Activated naive CD4-positive, alpha-beta T cell treated with anti-CD3 and anti-CD28 coated beads, Interleukin-2, amount 50 U/mL, for 72 hours (primary cell): ENCODE measurements around the gene FGF19. TPM values are rescaled to one million over a fixed set of nuclear protein-coding genes. Genes with fewer than 3 reads are reported as not detected.
"Not testable (repeated sequence)": the region's sequence is repeated elsewhere in the genome, so short reads cannot be mapped to it uniquely, and the experiment has no call there.

ENCODE experiments used
- ATAC-seq, 2 donors: fragments of 150-1000 bp; cut with Tn5 transposase; 2 replicates each; pipeline ENCODE4 v1.10.0; 2021; ENCODE audit warnings: mild to moderate bottlenecking in 2 of 2, moderate library complexity in 2 of 2
- DNase-seq, 2 donors: peaks; one replicate each; pipeline ENCODE4 v3.0.0; 2021 to 2022; ENCODE audit warnings: low spot score in 2 of 2
- H3K27ac Mint-ChIP-seq, 2 donors: one replicate each; pipeline ENCODE4 v1.8.0; 2022; ENCODE audit warnings: mild to moderate bottlenecking in 2 of 2, mixed read lengths in 2 of 2
- H3K36me3 Mint-ChIP-seq, 2 donors: one replicate each; pipeline ENCODE4 v1.8.0; 2022; ENCODE audit warnings: mixed read lengths in 2 of 2
- H3K9me3 Mint-ChIP-seq, 2 donors: one replicate each; pipeline ENCODE4 v1.8.0; 2022; ENCODE audit warnings: mixed read lengths in 2 of 2
- total RNA-seq, 2 donors: library from RNA; stranded (reverse); gene quantifications; one replicate each; pipeline ENCODE4 v1.2.3, GENCODE V29; 2022

Gene FGF19
- total RNA-seq, 2 donors from 2014 or later = 0.11 TPM; not detected in 1

GRCh38 chr11:69703453-69703767, 412 bp downstream of the FGF19 start:
- no peak for ATAC-seq

GRCh38 chr11:69702769-69703452, 911 bp downstream of the FGF19 start:
- ATAC-seq = no peak
- Mint-ChIP-seq H3K9me3 (no peaks in the 10 kb centered on the region), H3K36me3 (no peaks in the 10 kb centered on the region), H3K27ac (peak overlapping the region in 1 of 2 donors; percentile 55)
- no peak for DNase-seq

More at GRCh38 chr11:69703453-69703767, 412 bp downstream of the FGF19 start:
- DNase-seq = no peak
- no peaks in the 10 kb centered on the region for H3K36me3 Mint-ChIP-seq
- no peak overlapping the region for H3K27ac Mint-ChIP-seq
- H3K9me3 Mint-ChIP-seq = no peaks in the 10 kb centered on the region

GRCh38 chr11:69702239-69702691, 1.6 kb downstream of the FGF19 start:
- Mint-ChIP-seq H3K27ac (peak overlapping the region in 1 of 2 donors; percentile 55), H3K9me3 (no peaks in the 10 kb centered on the region), H3K36me3 (no peaks in the 10 kb centered on the region)
- DNase-seq (no peak), ATAC-seq (no peak)

- H3K27ac Mint-ChIP-seq = no peak overlapping the region
- no peaks in the 10 kb centered on the region for H3K36me3 Mint-ChIP-seq
- DNase-seq (no peak), ATAC-seq (no peak)
- H3K9me3 Mint-ChIP-seq = no peaks in the 10 kb centered on the region
Observed at GRCh38 chr11:69700278-69701140, 3.3 kb downstream of the FGF19 start.

- ATAC-seq = no peak
- Mint-ChIP-seq H3K36me3 (no peaks in the 10 kb centered on the region), H3K9me3 (no peaks in the 10 kb centered on the region), H3K27ac (no peak overlapping the region)
- DNase-seq = no peak
Observed at GRCh38 chr11:69699213-69699612, 4.6 kb downstream of the FGF19 start.

GRCh38 chr11:69698362-69698761, 5.5 kb downstream of the FGF19 start:
- no peaks in the 10 kb centered on the region for H3K9me3 Mint-ChIP-seq
- H3K27ac Mint-ChIP-seq = no peak overlapping the region
- H3K36me3 Mint-ChIP-seq = no peaks in the 10 kb centered on the region
- ATAC-seq (no peak), DNase-seq (no peak)

GRCh38 chr11:69697861-69698260, 6.0 kb downstream of the FGF19 start:
- H3K36me3 Mint-ChIP-seq = no peaks in the 10 kb centered on the region
- H3K27ac Mint-ChIP-seq = no peak overlapping the region

GRCh38 chr11:69697469-69697843, 6.4 kb downstream of the FGF19 start:
- Mint-ChIP-seq H3K27ac (no peak overlapping the region), H3K36me3 (peaks cover 0 to under 1% of the 10 kb centered on the region in 2 donors), H3K9me3 (no peaks in the 10 kb centered on the region)
- ATAC-seq = no peak
- DNase-seq = no peak

More at GRCh38 chr11:69697861-69698260, 6.0 kb downstream of the FGF19 start:
- ATAC-seq = no peak
- no peaks in the 10 kb centered on the region for H3K9me3 Mint-ChIP-seq
- DNase-seq = no peak

GRCh38 chr11:69696749-69697468, 6.9 kb downstream of the FGF19 start:
- DNase-seq (no peak), ATAC-seq (no peak)
- Mint-ChIP-seq H3K27ac (no peak overlapping the region), H3K9me3 (peaks cover 0 to 4% of the 10 kb centered on the region in 2 donors), H3K36me3 (peaks cover 0 to 6% of the 10 kb centered on the region in 2 donors)

GRCh38 chr11:69695995-69696394, 7.8 kb downstream of the FGF19 start:
- H3K36me3 Mint-ChIP-seq, DNase-seq, H3K9me3 Mint-ChIP-seq, ATAC-seq, H3K27ac Mint-ChIP-seq: not testable (repeated sequence)

- Mint-ChIP-seq H3K27ac (no peak overlapping the region), H3K9me3 (peaks cover 0 to 4% of the 10 kb centered on the region in 2 donors), H3K36me3 (peaks cover 7 to 10% of the 10 kb centered on the region in 2 donors)
- ATAC-seq = no peak
- no peak for DNase-seq
Observed at GRCh38 chr11:69695581-69695980, 8.2 kb downstream of the FGF19 start.

GRCh38 chr11:69694781-69695180, 9.0 kb downstream of the FGF19 start:
- peaks cover 7 to 10% of the 10 kb centered on the region in 2 donors for H3K36me3 Mint-ChIP-seq
- no peak overlapping the region for H3K27ac Mint-ChIP-seq
- DNase-seq = no peak
- no peak for ATAC-seq
- peaks cover under 1 to 4% of the 10 kb centered on the region in 2 donors for H3K9me3 Mint-ChIP-seq

GRCh38 chr11:69692422-69692821, 11.4 kb downstream of the FGF19 start:
- peaks cover 4 to 7% of the 10 kb centered on the region in 2 donors for H3K9me3 Mint-ChIP-seq
- ATAC-seq = no peak
- H3K36me3 Mint-ChIP-seq = peaks cover 7 to 10% of the 10 kb centered on the region in 2 donors
- DNase-seq = no peak
- no peak overlapping the region for H3K27ac Mint-ChIP-seq

GRCh38 chr11:69691463-69691862, 12.4 kb downstream of the FGF19 start:
- peaks cover 7 to 10% of the 10 kb centered on the region in 2 donors for H3K36me3 Mint-ChIP-seq
- peaks cover 4 to 7% of the 10 kb centered on the region in 2 donors for H3K9me3 Mint-ChIP-seq
- DNase-seq = no peak
- peak overlapping the region in 1 of 2 donors; percentile 28 for H3K27ac Mint-ChIP-seq
- peak; percentile 34 to 65 for ATAC-seq

GRCh38 chr11:69689484-69690319, 14.1 kb downstream of the FGF19 start:
- DNase-seq (no peak), ATAC-seq (peak; percentile 30 to 35)
- H3K36me3 Mint-ChIP-seq = peaks cover 7 to 10% of the 10 kb centered on the region in 2 donors
- H3K27ac Mint-ChIP-seq = peak overlapping the region in 1 of 2 donors; percentile 46
- peaks cover 4 to 7% of the 10 kb centered on the region in 2 donors for H3K9me3 Mint-ChIP-seq
